Measurements from ENCODE around the gene MEST.

GRCh38 chr7:130543487-130544010, 51.7 kb downstream of the MEST start:
- TF ChIP-seq MAX (IDR thresholded peaks at IDR 0.05; ENCODE audit: low read depth) (no peak), RXRA (IDR thresholded peaks at IDR 0.05; ENCODE audit: borderline replicate concordance, low read depth) (no peak), GABPA (IDR thresholded peaks at IDR 0.05; ENCODE audit: low read depth) (no peak), TEAD4 (IDR thresholded peaks at IDR 0.05; ENCODE audit: borderline replicate concordance, insufficient read depth) (no peak), CTCF (IDR thresholded peaks at IDR 0.05) (no peak), USF1 (IDR thresholded peaks at IDR 0.05; ENCODE audit: borderline replicate concordance, low read depth) (no peak)

Measured in SK-N-SH (cell line).